Esophagus muscularis mucosa (tissue), 4 donors: ENCODE results near the gene PRIMA1. TPM values are rescaled to one million over a fixed set of nuclear protein-coding genes. Genes with fewer than 3 reads are reported as not detected.

Source experiments
- DNase-seq: peaks from one replicate; pipeline ENCODE4 v3.0.0-alpha.2; 2017; ENCODE audit errors: extremely low spot score
- H3K27ac ChIP-seq, 4 donors: fragments of 200-600 bp; sonication (generic); replicated peaks in 1 of 4; 1 replicate in 3 of 4; 2 replicates in 1 of 4; pipeline ENCODE4 v1.5.1; 2016 to 2019; ENCODE audit warnings: mild to moderate bottlenecking in 1 of 4
- H3K27me3 ChIP-seq, 4 donors: fragments of 200-600 bp; sonication (generic); one replicate each; pipeline versions ENCODE4 v1.5.1 to v1.6.0; 2016 to 2019
- H3K36me3 ChIP-seq, 4 donors: fragments of 200-600 bp; sonication (generic); one replicate each; pipeline ENCODE4 v1.5.1; 2016 to 2019
- H3K4me1 ChIP-seq, 4 donors: fragments of 200-600 bp; sonication (generic); one replicate each; pipeline ENCODE4 v1.5.1; 2016 to 2019
- H3K4me3 ChIP-seq, 4 donors: fragments of 200-600 bp; sonication (generic); 1 replicate in 2 of 4; 2 replicates in 2 of 4; pipeline ENCODE4 v1.5.1; 2016 to 2019; ENCODE audit warnings: mild to moderate bottlenecking in 4 of 4, moderate library complexity in 1 of 4
- H3K9me3 ChIP-seq, 4 donors: fragments of 200-600 bp; sonication (generic); 1 replicate in 3 of 4; 2 replicates in 1 of 4; pipeline ENCODE4 v1.5.1; 2016 to 2019
- EP300 ChIP-seq: sonication (generic); formaldehyde crosslinking; IDR thresholded peaks from one replicate; pipeline ENCODE4 v1.6.1; 2017; ENCODE audit warnings: antibody characterized with exemption
- POLR2A ChIP-seq: fragments of 450-650 bp; IDR thresholded peaks from one replicate; pipeline ENCODE4 v1.6.1; 2017; ENCODE audit warnings: antibody characterized with exemption, moderate library complexity, mild to moderate bottlenecking, low read depth
- POLR2AphosphoS5 ChIP-seq, 2 donors: sonication (generic); formaldehyde crosslinking; IDR thresholded peaks; one replicate each; pipeline ENCODE4 v1.6.1; 2017; ENCODE audit warnings: antibody characterized with exemption in 2 of 2
- WGBS: methylation state at CpG from one replicate; pipeline ENCODE4 v1.1.5; 2018; 5-methylcytosine and 5-hydroxymethylcytosine counted together
- intact Hi-C: fragments of 100-400 bp; cut with DNase I; formaldehyde crosslinking; loops from one replicate; pipeline ENCODE4 v1.15.1; 2023
- total RNA-seq, 4 donors: library from RNA; depleted of rRNA; stranded (reverse); fragments of >200 nt; gene quantifications; one replicate each; pipeline versions ENCODE4 v1.1.0 to v1.2.1, GENCODE V29; 2016
- TF ChIP-seq, protein P1 (sequence below), 3 experiments: fragments of 200-600 bp in 2 of 3; fragments of 450-650 bp in 1 of 3; sonication (generic) in 2 of 3; IDR thresholded peaks; one replicate each; pipeline ENCODE4 v1.5.1; 2017 to 2019; ENCODE audit warnings: antibody characterized with exemption in 3 of 3, mild to moderate bottlenecking in 2 of 3, moderate library complexity in 1 of 3

The PRIMA1 gene
- total RNA-seq, 4 donors from 2014 or later = 18.7 to 30.9 (median 21.8) TPM

DNA sequence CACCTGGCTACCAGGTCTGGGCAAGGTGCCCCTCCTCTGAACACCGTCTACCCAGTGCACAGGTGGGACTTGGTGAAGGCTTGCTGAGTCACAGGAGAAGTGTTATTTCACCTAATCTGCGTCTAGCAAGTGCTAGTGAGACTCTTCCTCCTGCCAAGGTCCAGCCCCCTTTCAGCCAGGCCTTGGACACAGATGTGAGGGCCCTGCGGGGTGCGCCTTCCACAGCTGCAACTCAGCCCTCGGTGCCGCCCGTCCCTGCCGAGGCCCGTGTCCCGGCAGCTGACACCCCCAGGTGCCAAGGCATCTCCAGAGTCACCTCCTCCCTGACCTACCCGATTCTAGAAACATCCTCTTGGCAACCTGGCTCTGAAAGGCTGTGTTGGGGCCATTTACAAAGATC is 55.1 kb downstream of the PRIMA1 start:
- H3K36me3 ChIP-seq = peaks cover 0 to 56% (median 20%) of the 10 kb centered on the region in 4 donors
- intact Hi-C loops = no loop called here
- 71% methylated on average over 9 of the region's 11 CpGs for WGBS
- H3K9me3 ChIP-seq = no peaks in the 10 kb centered on the region
- H3K27ac ChIP-seq = no peak overlapping the region
- peaks cover 0 to 20% (median 2%) of the 10 kb centered on the region in 4 donors for H3K4me1 ChIP-seq
- H3K27me3 ChIP-seq = no peaks in the 10 kb centered on the region
- H3K4me3 ChIP-seq = no peak overlapping the region
- no peak for TF ChIP-seq POLR2AphosphoS5 (IDR thresholded peaks at IDR 0.05)
- TF ChIP-seq, protein P1, sequence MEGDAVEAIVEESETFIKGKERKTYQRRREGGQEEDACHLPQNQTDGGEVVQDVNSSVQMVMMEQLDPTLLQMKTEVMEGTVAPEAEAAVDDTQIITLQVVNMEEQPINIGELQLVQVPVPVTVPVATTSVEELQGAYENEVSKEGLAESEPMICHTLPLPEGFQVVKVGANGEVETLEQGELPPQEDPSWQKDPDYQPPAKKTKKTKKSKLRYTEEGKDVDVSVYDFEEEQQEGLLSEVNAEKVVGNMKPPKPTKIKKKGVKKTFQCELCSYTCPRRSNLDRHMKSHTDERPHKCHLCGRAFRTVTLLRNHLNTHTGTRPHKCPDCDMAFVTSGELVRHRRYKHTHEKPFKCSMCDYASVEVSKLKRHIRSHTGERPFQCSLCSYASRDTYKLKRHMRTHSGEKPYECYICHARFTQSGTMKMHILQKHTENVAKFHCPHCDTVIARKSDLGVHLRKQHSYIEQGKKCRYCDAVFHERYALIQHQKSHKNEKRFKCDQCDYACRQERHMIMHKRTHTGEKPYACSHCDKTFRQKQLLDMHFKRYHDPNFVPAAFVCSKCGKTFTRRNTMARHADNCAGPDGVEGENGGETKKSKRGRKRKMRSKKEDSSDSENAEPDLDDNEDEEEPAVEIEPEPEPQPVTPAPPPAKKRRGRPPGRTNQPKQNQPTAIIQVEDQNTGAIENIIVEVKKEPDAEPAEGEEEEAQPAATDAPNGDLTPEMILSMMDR (IDR thresholded peaks at IDR 0.05) = no peak
- TF ChIP-seq EP300 = no peak
- no peak for TF ChIP-seq POLR2A
- DNase-seq = no peak

DNA sequence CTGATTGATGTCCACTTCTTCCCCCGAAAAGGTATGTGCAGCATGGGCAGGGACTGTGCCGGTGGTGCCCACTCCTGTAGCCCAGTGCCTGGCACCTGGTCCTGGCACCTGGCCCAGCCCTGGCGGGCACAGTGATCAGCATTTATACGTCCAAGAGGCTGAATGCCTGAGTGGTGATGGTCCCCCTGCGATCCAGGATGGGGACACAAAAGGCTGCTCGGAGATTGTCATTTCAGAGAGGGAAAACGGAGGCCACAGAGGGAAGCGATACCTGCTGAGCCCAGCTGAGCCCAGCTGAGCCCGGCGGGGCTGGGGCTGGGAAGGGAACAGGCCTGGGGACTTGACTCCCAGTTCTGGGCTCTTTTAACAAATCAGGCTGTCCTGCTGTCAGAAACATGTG is 55.8 kb downstream of the PRIMA1 start:
- peaks cover 0 to 16% (median 2%) of the 10 kb centered on the region in 4 donors for H3K4me1 ChIP-seq
- no peak for TF ChIP-seq POLR2A
- TF ChIP-seq, protein P1 (IDR thresholded peaks at IDR 0.05) = no peak
- H3K9me3 ChIP-seq = no peaks in the 10 kb centered on the region
- no peak for DNase-seq
- H3K36me3 ChIP-seq = peaks cover 0 to 56% (median 20%) of the 10 kb centered on the region in 4 donors
- H3K27ac ChIP-seq = no peak overlapping the region
- intact Hi-C loops = no loop called here
- no peak overlapping the region for H3K4me3 ChIP-seq
- WGBS = 87% methylated on average over 8 of the region's 10 CpGs
- H3K27me3 ChIP-seq = no peaks in the 10 kb centered on the region

DNA sequence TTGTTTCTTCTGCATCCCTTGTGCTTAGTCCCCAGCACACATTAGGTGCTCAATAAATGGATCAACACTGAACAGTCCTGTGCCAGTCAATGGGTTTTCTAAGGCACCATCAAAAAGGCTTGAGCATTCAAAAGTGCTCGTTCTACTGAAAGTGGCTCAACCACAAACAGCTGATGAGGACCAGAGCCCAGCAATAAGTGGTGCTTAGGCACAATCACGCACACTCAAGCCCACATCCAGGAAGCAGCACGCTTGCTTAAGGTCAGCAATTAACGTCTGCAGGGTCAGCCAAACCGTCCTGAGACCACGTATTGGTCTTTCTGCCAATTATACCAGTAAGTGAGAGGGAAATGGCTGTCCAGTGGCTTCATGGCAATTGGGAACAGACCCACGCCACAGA is 56.5 kb downstream of the PRIMA1 start:
- Histone ChIP-seq H3K4me1 (peaks cover 0 to 10% (median 2%) of the 10 kb centered on the region in 4 donors), H3K9me3 (no peaks in the 10 kb centered on the region), H3K27ac (no peak overlapping the region), H3K36me3 (peaks cover 0 to 52% (median 22%) of the 10 kb centered on the region in 4 donors), H3K4me3 (no peak overlapping the region), H3K27me3 (no peaks in the 10 kb centered on the region)
- 65% methylated on average over 7 of the region's 7 CpGs for WGBS
- intact Hi-C loops = no loop called here
- TF ChIP-seq, protein P1 (IDR thresholded peaks at IDR 0.05) = no peak
- no peak for TF ChIP-seq POLR2AphosphoS5 (IDR thresholded peaks at IDR 0.05)
- no peak for TF ChIP-seq EP300
- TF ChIP-seq POLR2A = no peak
- DNase-seq = no peak

DNA sequence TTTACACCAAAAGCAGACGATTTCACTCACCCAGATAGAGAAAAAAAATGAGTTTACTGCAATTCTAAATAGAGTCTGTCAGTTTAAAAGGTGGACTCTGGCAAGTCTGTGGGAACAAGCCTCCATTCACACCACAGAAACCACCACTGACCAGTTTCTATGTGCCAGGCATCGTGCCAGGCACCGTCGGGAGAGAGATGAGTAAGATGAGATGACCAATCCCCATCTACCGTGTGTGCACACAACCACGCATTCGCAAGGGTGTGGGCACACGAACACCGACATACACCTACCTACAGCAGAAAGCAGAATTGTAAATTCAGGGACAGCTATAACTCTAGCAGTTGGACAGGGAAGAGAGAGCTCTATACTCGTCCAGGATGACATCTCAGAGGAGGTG is 58.3 kb downstream of the PRIMA1 start:
- H3K27me3 ChIP-seq = no peaks in the 10 kb centered on the region
- H3K4me3 ChIP-seq = no peak overlapping the region
- H3K27ac ChIP-seq = no peak overlapping the region
- DNase-seq = no peak
- peaks cover 0 to 12% (median 0%) of the 10 kb centered on the region in 4 donors for H3K4me1 ChIP-seq
- H3K9me3 ChIP-seq = no peaks in the 10 kb centered on the region
- intact Hi-C loops = no loop called here
- WGBS = 86% methylated on average over 10 of the region's 10 CpGs
- TF ChIP-seq POLR2A (no peak), POLR2AphosphoS5 (IDR thresholded peaks at IDR 0.05) (no peak), EP300 (no peak)
- peaks cover 0 to 50% (median 22%) of the 10 kb centered on the region in 4 donors for H3K36me3 ChIP-seq

DNA sequence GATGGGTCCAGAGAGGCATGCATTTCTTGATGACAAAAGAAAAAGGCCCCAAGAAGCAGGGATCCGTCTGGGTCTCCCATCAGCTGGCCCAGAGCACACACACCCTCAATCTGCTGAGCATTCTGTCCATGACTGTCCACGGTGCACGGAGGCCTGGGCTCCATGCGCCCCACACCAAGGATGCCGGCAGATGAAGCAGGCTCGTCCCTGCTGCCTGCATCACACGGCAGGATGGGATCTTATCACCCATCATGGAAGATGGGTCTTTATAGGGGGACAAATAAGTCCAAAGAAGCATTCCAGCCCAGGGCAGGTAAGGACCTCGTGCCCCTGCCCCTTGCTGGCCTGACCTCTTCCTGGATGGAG is 59.7 kb downstream of the PRIMA1 start:
- DNase-seq = no peak
- no peak overlapping the region for H3K4me3 ChIP-seq
- no peaks in the 10 kb centered on the region for H3K9me3 ChIP-seq
- H3K4me1 ChIP-seq = peaks cover 0 to 10% (median 0%) of the 10 kb centered on the region in 4 donors
- H3K27ac ChIP-seq = no peak overlapping the region
- TF ChIP-seq EP300 = no peak
- TF ChIP-seq, protein P1 (IDR thresholded peaks at IDR 0.05) = no peak
- TF ChIP-seq POLR2A = no peak
- TF ChIP-seq POLR2AphosphoS5 (IDR thresholded peaks at IDR 0.05) = no peak
- H3K27me3 ChIP-seq = no peaks in the 10 kb centered on the region
- peaks cover 0 to 46% (median 20%) of the 10 kb centered on the region in 4 donors for H3K36me3 ChIP-seq
- 98% methylated on average over 7 of the region's 8 CpGs for WGBS
- intact Hi-C loops = no loop called here
